Measurements from ENCODE around the gene ZCCHC10. TPM values are rescaled to one million over a fixed set of nuclear protein-coding genes. Genes with fewer than 3 reads are reported as not detected.
"Not testable (repeated sequence)": the region's sequence is repeated elsewhere in the genome, so short reads cannot be mapped to it uniquely, and the experiment has no call there.

Gene ZCCHC10
- total and polyA plus RNA-seq, 3 donors from 2014 or later, result 29.1 to 45.4 (median 35.7) TPM

DNA sequence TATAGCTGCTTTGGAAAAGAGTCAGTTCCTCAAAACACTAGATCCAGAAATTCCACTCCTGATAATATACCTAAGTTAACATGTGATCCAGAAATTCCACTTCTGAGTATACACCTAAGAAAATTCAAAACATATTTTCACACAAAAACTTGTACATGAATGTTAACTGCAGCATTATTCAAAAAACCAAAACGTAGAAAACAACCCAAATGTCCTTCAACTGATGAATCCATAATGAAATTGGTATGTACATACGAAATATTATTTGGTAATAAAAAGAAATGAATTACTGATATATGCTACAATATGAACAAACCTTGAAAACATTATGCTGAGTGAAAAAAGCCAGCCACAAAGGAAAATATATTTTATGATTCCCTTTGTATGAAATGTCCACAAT, 46.4 kb downstream of the ZCCHC10 start:
- WGBS, 2 donors, result 69 to 76% methylated on average over 2 of the region's 2 CpGs

GRCh38 chr5:132979367-132979940, 46.9 kb downstream of the ZCCHC10 start:
- Histone ChIP-seq H3K27me3 (no peaks in the 10 kb centered on the region), H3K27ac (no peak overlapping the region), H3K9me3 (no peaks in the 10 kb centered on the region), H3K4me1 (no peaks in the 10 kb centered on the region), H3K36me3 (ENCODE audit: low read depth, missing control alignments) (no peaks in the 10 kb centered on the region), H3K4me3 (no peak overlapping the region)
- 78 to 91% methylated on average over 3 of the region's 3 CpGs for WGBS, 2 donors
- TF ChIP-seq POLR2A (IDR thresholded peaks at IDR 0.05) (no peak), CTCF (IDR thresholded peaks at IDR 0.05) (no peak)
- intact Hi-C loops (cut with DNase I; ENCODE audit: low total_unique reads), result no loop called here
- no peak for DNase-seq

More for the DNA sequence above, 46.4 kb downstream of the ZCCHC10 start:
- Histone ChIP-seq H3K36me3 (ENCODE audit: low read depth, missing control alignments) (no peaks in the 10 kb centered on the region), H3K4me1 (no peaks in the 10 kb centered on the region), H3K27me3 (no peaks in the 10 kb centered on the region), H3K27ac (no peak overlapping the region), H3K9me3 (no peaks in the 10 kb centered on the region), H3K4me3 (no peak overlapping the region)
- TF ChIP-seq POLR2A (IDR thresholded peaks at IDR 0.05), result no peak
- TF ChIP-seq CTCF (IDR thresholded peaks at IDR 0.05), result no peak
- DNase-seq, result no peak
- intact Hi-C loops (cut with DNase I; ENCODE audit: low total_unique reads), result no loop called here

DNA sequence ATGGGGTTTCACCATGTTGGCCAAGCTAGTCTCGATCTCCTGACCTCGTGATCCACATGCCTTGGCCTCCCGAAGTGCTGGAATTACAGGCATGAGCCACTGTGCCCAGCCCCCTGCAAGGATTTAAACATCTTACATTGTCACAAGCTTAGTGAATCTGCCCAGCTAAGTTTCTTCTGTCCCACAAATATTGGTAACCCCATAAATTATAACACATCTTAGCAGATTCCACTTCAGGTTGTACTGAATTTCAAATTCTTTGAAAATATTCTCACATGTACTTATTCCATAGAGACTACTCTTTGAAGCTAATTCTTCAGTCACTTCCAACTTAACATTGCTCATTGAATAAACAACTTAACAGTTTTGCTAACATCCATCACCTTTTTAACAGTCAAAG, 49.5 kb downstream of the ZCCHC10 start:
- intact Hi-C loops (cut with DNase I; ENCODE audit: low total_unique reads), result no loop called here
- Histone ChIP-seq H3K4me3 (no peak overlapping the region), H3K27me3 (no peaks in the 10 kb centered on the region), H3K9me3 (no peaks in the 10 kb centered on the region), H3K4me1 (peaks cover 3% of the 10 kb centered on the region), H3K36me3 (ENCODE audit: low read depth, missing control alignments) (no peaks in the 10 kb centered on the region), H3K27ac (no peak overlapping the region)
- no peak for DNase-seq
- TF ChIP-seq CTCF (IDR thresholded peaks at IDR 0.05) (no peak), POLR2A (IDR thresholded peaks at IDR 0.05) (no peak)
- WGBS, 2 donors, result 93 to 97% methylated on average over 3 of the region's 3 CpGs

DNA sequence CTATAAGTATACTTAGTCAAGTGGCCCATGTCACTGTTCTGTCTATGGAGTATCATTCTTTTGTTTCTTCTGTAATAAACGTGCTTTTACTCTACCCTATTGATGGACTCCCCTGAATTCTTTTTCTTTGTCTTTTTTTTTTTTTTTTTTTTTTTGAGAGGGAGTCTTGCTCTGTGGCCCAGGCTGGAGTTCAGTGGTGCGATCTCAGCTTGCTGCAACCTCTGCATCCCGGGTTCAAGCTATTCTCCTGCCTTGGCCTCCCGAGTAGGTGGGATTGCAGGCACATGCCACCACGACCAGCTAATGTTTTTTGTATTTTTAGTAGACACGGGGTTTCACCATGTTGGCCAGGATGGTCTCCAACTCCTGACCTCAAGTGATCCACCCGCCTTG, 53.9 kb downstream of the ZCCHC10 start:
- 92 to 93% methylated on average over 7 of the region's 7 CpGs for WGBS, 2 donors
- H3K9me3 ChIP-seq; intact Hi-C loops (cut with DNase I; ENCODE audit: low total_unique reads); H3K27me3 ChIP-seq; H3K36me3 ChIP-seq (ENCODE audit: low read depth, missing control alignments); H3K4me1 ChIP-seq; H3K27ac ChIP-seq; H3K4me3 ChIP-seq; DNase-seq: not testable (repeated sequence)

- no peaks in the 10 kb centered on the region for H3K27me3 ChIP-seq
- H3K4me3 ChIP-seq, result no peak overlapping the region
- peaks cover 3% of the 10 kb centered on the region for H3K4me1 ChIP-seq
- WGBS, 2 donors, result 73 to 74% methylated on average over 16 of the region's 16 CpGs
- DNase-seq, result no peak
- no peak overlapping the region for H3K27ac ChIP-seq
- intact Hi-C loops (cut with DNase I; ENCODE audit: low total_unique reads), result no loop called here
- H3K36me3 ChIP-seq (ENCODE audit: low read depth, missing control alignments), result no peaks in the 10 kb centered on the region
- TF ChIP-seq POLR2A (IDR thresholded peaks at IDR 0.05), result no peak
- no peak for TF ChIP-seq CTCF (IDR thresholded peaks at IDR 0.05)
- H3K9me3 ChIP-seq, result no peaks in the 10 kb centered on the region
Measured at GRCh38 chr5:132971483-132972435, 54.6 kb downstream of the ZCCHC10 start.

Measured in testis (tissue), 3 donors.